Keratinocyte (primary cell): Measurements from ENCODE around the gene HSPB2. TPM values are rescaled to one million over a fixed set of nuclear protein-coding genes. Genes with fewer than 3 reads are reported as not detected.

Source experiments
- DNase-seq: peaks from one replicate; pipeline ENCODE4 v3.0.0-alpha.2; 2011; ENCODE audit warnings: low read depth, missing footprints, low spot score
- FAIRE-seq: peaks from 2 replicates; lab custom pipeline; 2011; peaks lifted over from hg19 to GRCh38; lab: Jason Lieb, UNC
- H2AFZ ChIP-seq: 2 replicates; pipeline ENCODE4 v1.6.0; 2012; ENCODE audit warnings: low read length, control low read depth, inconsistent platforms; ENCODE audit not compliant: control insufficient read depth
- H3K27ac ChIP-seq: 2 replicates; pipeline ENCODE4 v1.5.1; 2011; ENCODE audit warnings: low read length; ENCODE audit not compliant: control insufficient read depth, insufficient read depth
- H3K27me3 ChIP-seq: 3 replicates; pipeline ENCODE4 v1.6.0; 2011; ENCODE audit warnings: low read length; ENCODE audit not compliant: control insufficient read depth, insufficient read depth; ENCODE audit errors: extremely low read depth
- H3K36me3 ChIP-seq, 2 experiments: 2 replicates in 1 of 2; 3 replicates in 1 of 2; pipeline ENCODE4 v1.5.1; 2011; ENCODE audit warnings: low read length in 2 of 2, mild to moderate bottlenecking in 1 of 2; ENCODE audit not compliant: control insufficient read depth in 2 of 2, insufficient read depth in 2 of 2; ENCODE audit errors: extremely low read depth in 1 of 2
- H3K4me1 ChIP-seq: 3 replicates; pipeline ENCODE4 v1.5.1; 2011; ENCODE audit warnings: low read length; ENCODE audit not compliant: control insufficient read depth, insufficient read depth; ENCODE audit errors: extremely low read depth
- H3K4me2 ChIP-seq: 3 replicates; pipeline ENCODE4 v1.6.0; 2011; ENCODE audit warnings: low read depth, low read length; ENCODE audit not compliant: control insufficient read depth, insufficient read depth; ENCODE audit errors: extremely low read depth
- H3K4me3 ChIP-seq, 3 experiments: fragments of 200-600 bp in 1 of 3; sonication (generic) in 1 of 3; 2 replicates in 2 of 3; 3 replicates in 1 of 3; pipeline ENCODE4 v1.5.1; 2011 to 2016; ENCODE audit warnings: low read length in 3 of 3, mild to moderate bottlenecking in 3 of 3, control low read depth in 2 of 3, inconsistent platforms in 1 of 3, low read depth in 1 of 3, mixed read lengths in 1 of 3, mixed run types in 1 of 3, moderate library complexity in 1 of 3; ENCODE audit not compliant: control insufficient read depth in 2 of 3, insufficient read depth in 2 of 3; ENCODE audit errors: extremely low read depth in 1 of 3
- H3K79me2 ChIP-seq: 2 replicates; pipeline ENCODE4 v1.6.0; 2012; ENCODE audit warnings: low read length; ENCODE audit not compliant: control insufficient read depth, insufficient read depth
- H3K9ac ChIP-seq: 3 replicates; pipeline ENCODE4 v1.6.0; 2011; ENCODE audit warnings: low read length; ENCODE audit not compliant: control insufficient read depth, insufficient read depth; ENCODE audit errors: extremely low read depth
- H3K9me1 ChIP-seq: 3 replicates; pipeline ENCODE4 v1.6.0; 2011; ENCODE audit warnings: low read length; ENCODE audit not compliant: control insufficient read depth, insufficient read depth; ENCODE audit errors: extremely low read depth
- H3K9me3 ChIP-seq: 2 replicates; pipeline ENCODE4 v1.5.1; 2012; ENCODE audit warnings: low read depth, low read length; ENCODE audit not compliant: control insufficient read depth
- H4K20me1 ChIP-seq: 3 replicates; pipeline ENCODE4 v1.6.0; 2011; ENCODE audit warnings: low read length; ENCODE audit not compliant: control insufficient read depth, insufficient read depth; ENCODE audit errors: extremely low read depth
- CTCF ChIP-seq, 3 experiments: IDR thresholded peaks in 1 of 3; conservative IDR thresholded peaks in 1 of 3; optimal IDR thresholded peaks in 1 of 3; 2 replicates in 2 of 3; 3 replicates in 1 of 3; pipeline versions ENCODE3 to v1.5.1; 2011; ENCODE audit warnings: low read length in 3 of 3, mild to moderate bottlenecking in 3 of 3, moderate library complexity in 2 of 3, control low read depth in 1 of 3, inconsistent platforms in 1 of 3; ENCODE audit not compliant: insufficient read depth in 2 of 3; ENCODE audit errors: extremely low read depth in 1 of 3
- EZH2 ChIP-seq: IDR thresholded peaks from one replicate; pipeline ENCODE4 v1.6.1; 2012; ENCODE audit warnings: inconsistent platforms, mild to moderate bottlenecking, low read length, moderate library complexity
- dilution Hi-C: fragments of 300-500 bp; cut with MboI; formaldehyde crosslinking; loops from one replicate; pipeline ENCODE4 v1.7.0; 2020; ENCODE audit warnings: low sequenced_read_pairs; ENCODE audit not compliant: extremely low pct_ligation_motif_present
- polyA plus RNA-seq, 5 experiments: library from polyadenylated mRNA; depleted of rRNA in 3 of 5; stranded (reverse) in 3 of 5; stranded (forward) in 1 of 5; unstranded in 1 of 5; fragments of >200 nt; gene quantifications; 1 replicate in 1 of 5; 2 replicates in 3 of 5; 3 replicates in 1 of 5; pipeline versions ENCODE4 v1.2.1 to v1.2.3, GENCODE V29; 2011 to 2012; ENCODE audit warnings: missing spikeins in 2 of 5, low read depth in 1 of 5, low replicate concordance in 1 of 5

Gene HSPB2
- polyA plus RNA-seq, 1 donor (not counting 4 experiments of a cell fraction or from before 2014, with no cell fraction given): 0.22 TPM

DNA sequence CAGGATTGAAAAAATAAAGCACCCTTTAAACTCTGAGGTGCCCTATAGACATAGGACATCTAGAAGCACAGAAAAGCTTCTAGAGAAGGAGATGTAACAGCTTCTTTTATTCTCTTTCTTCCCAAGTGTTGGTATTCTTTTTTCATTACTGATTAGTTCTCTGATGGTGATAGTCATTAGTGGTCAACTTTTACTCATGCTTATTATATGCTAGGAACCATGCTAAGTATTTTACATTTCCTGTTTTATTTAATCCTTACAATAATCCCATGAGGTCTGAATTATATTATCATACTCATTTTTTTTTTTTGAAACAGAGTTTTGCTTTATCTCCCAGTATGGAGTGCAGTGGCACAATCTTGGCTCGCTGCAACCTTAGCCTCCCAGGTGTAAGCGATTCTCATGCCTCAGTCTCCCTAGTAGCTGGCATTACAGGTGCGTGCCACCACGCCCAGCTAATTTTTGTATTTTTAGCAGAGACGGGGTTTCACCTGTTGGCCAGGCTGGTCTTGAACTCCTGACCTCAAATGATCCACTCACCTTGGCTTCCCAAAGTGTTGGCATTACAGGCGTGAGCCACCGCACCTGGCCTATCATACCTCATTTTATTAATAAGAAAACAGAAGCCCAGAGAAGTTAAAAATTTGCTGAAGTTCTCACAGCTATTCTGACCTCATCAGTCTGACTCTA, 9.2 kb downstream of the HSPB2 start:
- Histone ChIP-seq H3K36me3 (no peaks in the 10 kb centered on the region), H3K27me3 (no peaks in the 10 kb centered on the region), H3K9me1 (no peaks in the 10 kb centered on the region), H3K9ac (no peak overlapping the region), H2AFZ (no peak overlapping the region), H3K79me2 (no peaks in the 10 kb centered on the region), H3K4me2 (no peak overlapping the region), H4K20me1 (no peaks in the 10 kb centered on the region), H3K4me1 (peaks cover 21% of the 10 kb centered on the region), H3K27ac (no peak overlapping the region), H3K9me3 (no peaks in the 10 kb centered on the region), H3K4me3 (no peak overlapping the region)
- TF ChIP-seq CTCF (optimal IDR thresholded peaks at IDR 0.05 in 1 of 3, IDR thresholded peaks at IDR 0.05 in 1 of 3, conservative IDR thresholded peaks at IDR 0.05 in 1 of 3; ENCODE audit: extremely low read depth in 1 of 3, insufficient read depth in 2 of 3, low read length in 3 of 3): no peak
- no peak for TF ChIP-seq EZH2
- FAIRE-seq (no peak), DNase-seq (no peak)
- dilution Hi-C loops: no loop called here

DNA sequence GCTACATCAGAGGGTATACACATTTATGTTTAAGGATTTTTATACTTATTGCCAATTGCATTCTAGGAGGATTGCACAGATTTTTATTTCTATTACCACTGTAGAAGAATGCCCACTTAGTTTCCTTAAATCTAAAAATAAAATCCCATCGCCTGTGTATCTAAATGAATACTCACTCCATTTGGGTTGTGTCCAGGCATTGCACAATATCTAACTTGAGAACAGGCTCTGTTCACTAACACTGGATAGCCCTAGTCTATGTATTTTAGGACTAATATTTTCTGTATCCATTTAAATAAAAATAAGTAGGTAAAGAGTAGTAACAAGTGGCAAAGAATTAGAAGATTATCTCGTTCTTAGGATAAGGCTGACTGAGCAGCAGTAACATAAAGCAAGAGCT, 10.3 kb downstream of the HSPB2 start:
- Histone ChIP-seq H4K20me1 (no peaks in the 10 kb centered on the region), H3K4me1 (peaks cover 26% of the 10 kb centered on the region), H3K27me3 (no peaks in the 10 kb centered on the region), H3K9ac (no peak overlapping the region), H3K4me3 (no peak overlapping the region), H2AFZ (no peak overlapping the region), H3K9me3 (no peaks in the 10 kb centered on the region), H3K4me2 (peak overlapping the region; percentile 10), H3K27ac (no peak overlapping the region), H3K9me1 (no peaks in the 10 kb centered on the region), H3K36me3 (no peaks in the 10 kb centered on the region), H3K79me2 (no peaks in the 10 kb centered on the region)
- DNase-seq: no peak
- TF ChIP-seq EZH2 (no peak), CTCF (optimal IDR thresholded peaks at IDR 0.05 in 1 of 3, IDR thresholded peaks at IDR 0.05 in 1 of 3, conservative IDR thresholded peaks at IDR 0.05 in 1 of 3; ENCODE audit: extremely low read depth in 1 of 3, insufficient read depth in 2 of 3, low read length in 3 of 3) (no peak)
- dilution Hi-C loops: no loop called here
- no peak for FAIRE-seq
